Astrocyte of the spinal cord (primary cell): ENCODE data around the gene NACC1.
A peak's percentile ranks its signal among the peaks of the same experiment; 100 is the strongest.

ENCODE experiments used
- DNase-seq: peaks from one replicate; pipeline ENCODE4 v3.0.0; 2011; ENCODE audit warnings: low read depth, low spot score
- H3K4me3 ChIP-seq: 2 replicates; pipeline ENCODE4 v1.5.1; 2011; ENCODE audit warnings: low read depth, mild to moderate bottlenecking, low read length, moderate library complexity
- in situ Hi-C: cut with HindIII; loops from 2 replicates; pipeline ENCODE4 v1.10.0; 2017; ENCODE audit warnings: low sequenced_read_pairs
- TF ChIP-seq, protein P1 (sequence below): IDR thresholded peaks from 2 replicates; pipeline ENCODE4 v1.5.1; 2012; ENCODE audit warnings: low read depth, mild to moderate bottlenecking, low read length, inconsistent platforms

Gene NACC1

DNA sequence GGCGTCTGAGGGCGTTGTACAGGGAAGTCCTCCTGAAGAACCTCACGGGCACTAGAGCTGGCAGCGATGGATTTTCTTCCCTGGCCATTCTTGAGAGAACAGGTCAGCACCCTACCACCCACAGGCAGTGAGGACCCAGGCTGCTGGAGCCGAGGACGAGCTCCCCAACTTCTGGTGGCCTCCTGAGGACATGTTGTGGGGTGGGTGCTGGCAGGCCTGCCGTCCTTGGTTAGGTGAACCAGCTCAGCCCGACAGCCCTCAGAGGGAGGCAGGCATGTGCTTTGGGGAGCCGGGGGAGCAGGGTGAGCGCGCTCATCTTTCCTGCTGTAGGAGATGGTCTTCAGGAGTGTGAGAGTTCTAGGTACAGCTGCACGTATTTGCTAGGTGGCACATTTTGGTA lies 30.8 kb upstream of the NACC1 start:
- H3K4me3 ChIP-seq: no peak overlapping the region
- in situ Hi-C loops: no loop called here
- no peak for DNase-seq
- TF ChIP-seq, protein P1, sequence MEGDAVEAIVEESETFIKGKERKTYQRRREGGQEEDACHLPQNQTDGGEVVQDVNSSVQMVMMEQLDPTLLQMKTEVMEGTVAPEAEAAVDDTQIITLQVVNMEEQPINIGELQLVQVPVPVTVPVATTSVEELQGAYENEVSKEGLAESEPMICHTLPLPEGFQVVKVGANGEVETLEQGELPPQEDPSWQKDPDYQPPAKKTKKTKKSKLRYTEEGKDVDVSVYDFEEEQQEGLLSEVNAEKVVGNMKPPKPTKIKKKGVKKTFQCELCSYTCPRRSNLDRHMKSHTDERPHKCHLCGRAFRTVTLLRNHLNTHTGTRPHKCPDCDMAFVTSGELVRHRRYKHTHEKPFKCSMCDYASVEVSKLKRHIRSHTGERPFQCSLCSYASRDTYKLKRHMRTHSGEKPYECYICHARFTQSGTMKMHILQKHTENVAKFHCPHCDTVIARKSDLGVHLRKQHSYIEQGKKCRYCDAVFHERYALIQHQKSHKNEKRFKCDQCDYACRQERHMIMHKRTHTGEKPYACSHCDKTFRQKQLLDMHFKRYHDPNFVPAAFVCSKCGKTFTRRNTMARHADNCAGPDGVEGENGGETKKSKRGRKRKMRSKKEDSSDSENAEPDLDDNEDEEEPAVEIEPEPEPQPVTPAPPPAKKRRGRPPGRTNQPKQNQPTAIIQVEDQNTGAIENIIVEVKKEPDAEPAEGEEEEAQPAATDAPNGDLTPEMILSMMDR: no peak

DNA sequence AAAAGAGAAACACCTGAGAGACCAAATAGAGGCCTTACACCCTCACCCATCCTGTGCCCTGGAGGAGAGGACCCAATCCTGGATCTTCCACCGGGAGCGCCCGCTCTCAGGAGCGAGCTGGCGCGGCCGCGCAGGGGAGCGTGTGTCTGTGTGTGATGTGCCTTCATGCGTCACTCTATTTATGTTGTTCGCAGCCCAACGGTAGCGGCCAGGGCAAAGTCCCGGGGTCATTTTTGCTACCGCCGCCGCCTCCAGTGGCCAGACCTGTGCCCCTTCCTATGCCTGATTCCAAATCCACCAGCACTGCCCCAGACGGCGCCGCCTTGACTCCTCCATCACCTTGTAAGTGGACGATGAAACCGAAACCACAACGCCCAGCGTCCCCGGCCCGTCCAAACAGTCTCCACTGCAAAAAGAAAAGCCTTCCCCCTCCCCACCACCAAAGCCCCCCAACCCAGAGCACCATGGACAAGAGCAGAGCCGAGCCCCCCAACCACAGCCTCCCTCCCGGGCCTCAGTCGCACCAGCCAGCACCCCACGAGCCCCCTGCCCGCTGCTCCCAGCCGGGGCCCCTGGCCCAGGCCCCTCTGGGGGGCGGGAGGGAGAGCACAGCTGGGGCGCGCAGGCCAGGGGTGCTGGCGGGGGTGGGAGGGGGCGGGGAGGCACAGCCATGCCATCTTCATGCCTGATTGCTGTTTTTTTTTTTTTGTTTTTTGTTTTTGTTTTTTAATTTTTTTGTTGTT lies 30.1 kb upstream of the NACC1 start:
- in situ Hi-C loops: no loop called here
- H3K4me3 ChIP-seq: no peak overlapping the region
- no peak for DNase-seq
- TF ChIP-seq, protein P1: no peak

DNA sequence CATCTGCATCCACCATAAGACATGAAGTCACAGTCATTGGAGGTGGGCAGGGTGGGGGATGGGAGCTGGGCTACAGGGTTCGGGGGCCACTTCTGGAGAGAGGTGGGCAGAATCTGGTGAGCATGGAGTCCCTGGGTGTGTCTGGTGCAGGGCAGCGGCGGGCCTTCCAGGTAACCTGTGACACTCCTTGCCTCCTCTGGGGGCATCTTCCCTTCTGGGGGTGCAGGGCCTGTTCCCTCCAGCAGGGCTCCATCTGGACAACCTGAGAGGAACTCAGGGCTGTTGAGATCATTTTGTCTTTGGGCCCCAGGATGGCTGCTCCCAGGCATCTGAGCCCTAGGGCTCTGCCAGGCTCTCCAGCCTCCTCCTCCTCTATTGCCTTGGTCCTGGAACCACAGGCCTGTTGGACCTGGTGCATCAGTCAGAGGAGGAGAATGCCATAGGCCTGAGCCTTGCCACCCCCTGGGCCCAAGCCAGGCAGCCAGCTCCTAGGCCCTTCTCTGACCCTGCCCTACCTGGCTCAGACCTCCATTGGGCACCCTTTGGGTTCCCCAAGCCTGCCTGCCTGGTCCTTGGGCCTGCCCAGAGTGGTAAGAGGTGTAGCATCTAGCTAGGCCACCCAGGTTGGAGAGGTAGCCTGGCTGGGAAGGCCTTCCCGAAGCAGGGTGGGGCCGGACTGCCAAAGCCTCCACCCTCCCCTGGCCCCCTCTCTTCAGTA lies 28.8 kb upstream of the NACC1 start:
- no peak overlapping the region for H3K4me3 ChIP-seq
- in situ Hi-C loops: no loop called here
- TF ChIP-seq, protein P1: peak; percentile 41
- DNase-seq: no peak

DNA sequence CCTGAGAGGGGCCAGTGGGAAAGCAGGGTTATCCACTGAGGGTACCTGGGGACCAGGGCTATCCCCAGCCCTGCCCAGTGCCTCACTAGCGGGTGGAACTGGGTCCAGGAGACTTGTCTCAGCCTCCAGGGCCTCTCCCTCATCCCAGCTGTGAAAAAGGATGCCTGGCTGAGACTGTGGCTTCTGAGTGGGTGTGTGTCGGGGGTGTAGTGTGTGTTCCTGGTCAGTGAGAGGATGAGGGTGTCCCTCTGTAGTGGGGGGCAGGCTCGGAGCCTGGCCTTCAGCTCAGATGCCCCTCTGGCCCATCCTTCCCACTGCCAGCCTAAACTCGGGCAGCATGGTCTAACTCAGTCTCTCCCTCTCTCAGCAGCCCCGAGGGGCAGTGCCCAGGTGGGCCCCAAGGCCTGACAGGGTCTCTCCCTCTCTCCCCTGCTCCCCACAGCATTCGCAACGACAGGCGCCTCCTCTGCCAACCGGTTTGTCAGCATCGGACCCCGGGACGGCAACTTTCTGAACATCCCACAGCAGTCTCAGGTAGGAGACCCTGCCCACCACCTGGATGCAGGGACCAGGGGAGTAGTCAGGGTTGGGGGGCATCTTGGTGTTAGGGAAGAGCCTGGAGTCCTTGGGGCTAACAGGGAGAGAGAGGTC lies 28.1 kb upstream of the NACC1 start:
- in situ Hi-C loops: no loop called here
- H3K4me3 ChIP-seq: no peak overlapping the region
- TF ChIP-seq, protein P1: no peak
- no peak for DNase-seq

DNA sequence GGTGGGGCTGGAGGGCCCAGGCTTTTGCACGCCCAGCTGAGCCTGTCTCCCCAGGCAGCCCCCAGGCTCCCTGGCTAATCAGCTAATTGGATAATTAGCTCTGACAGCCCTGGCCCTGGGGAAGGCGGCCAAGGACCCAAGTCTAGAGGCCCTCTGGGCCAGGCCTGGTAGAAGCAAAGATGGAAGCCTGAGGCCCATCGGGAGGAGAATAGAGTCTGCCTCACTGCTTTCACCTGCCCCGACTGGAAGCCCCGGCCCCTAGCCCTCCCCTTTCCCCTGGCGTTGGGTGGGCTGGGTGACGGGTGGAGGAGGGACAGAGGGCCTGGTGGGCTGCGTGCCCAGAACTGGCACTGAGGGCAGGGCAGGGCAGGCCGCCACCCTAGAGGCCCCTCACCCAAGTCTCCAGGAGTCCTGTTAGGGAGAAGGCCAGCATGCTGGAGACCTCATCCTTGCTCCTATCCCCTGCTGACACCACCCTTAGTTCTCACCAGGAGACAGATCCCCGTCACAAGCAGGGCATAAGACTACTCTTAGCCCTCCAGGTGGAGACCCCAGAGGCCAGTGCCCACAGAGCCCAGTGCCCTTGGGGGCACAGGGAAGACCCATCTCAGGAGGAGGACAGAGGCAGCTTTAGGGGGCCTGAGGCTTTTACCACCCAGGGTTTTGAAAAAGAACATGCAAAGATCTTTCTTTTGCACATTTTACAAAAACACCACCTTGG lies 27.4 kb upstream of the NACC1 start:
- in situ Hi-C loops: no loop called here
- H3K4me3 ChIP-seq: no peak overlapping the region
- DNase-seq: no peak
- TF ChIP-seq, protein P1: no peak
